ENCODE measurements around the gene OR4F6. TPM values are rescaled to one million over a fixed set of nuclear protein-coding genes. Genes with fewer than 3 reads are reported as not detected.

OR4F6 gene
- polyA plus RNA-seq, 1 of the 3 experiments (the other 2 are of a cell fraction), result not detected

DNA sequence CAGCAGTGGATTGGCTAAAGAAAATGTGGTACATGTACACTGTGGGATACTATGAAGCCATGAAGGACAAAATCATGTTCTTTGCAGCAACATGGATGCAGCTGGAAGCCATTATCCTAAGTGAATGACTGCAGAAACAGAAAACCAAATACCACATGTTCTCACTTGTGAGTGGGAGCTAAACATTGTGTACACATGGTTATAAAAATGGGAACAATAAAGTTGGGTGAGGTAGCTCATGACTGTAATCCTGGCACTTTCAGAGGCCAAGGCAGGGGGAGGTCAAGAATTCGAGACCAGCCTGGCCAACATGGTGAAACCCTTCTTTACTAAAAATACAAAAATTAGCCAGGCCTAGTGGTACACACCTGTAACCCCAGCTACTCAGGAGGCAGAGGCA, 3.6 kb upstream of the OR4F6 start (continued):
- TF ChIP-seq, protein P1, sequence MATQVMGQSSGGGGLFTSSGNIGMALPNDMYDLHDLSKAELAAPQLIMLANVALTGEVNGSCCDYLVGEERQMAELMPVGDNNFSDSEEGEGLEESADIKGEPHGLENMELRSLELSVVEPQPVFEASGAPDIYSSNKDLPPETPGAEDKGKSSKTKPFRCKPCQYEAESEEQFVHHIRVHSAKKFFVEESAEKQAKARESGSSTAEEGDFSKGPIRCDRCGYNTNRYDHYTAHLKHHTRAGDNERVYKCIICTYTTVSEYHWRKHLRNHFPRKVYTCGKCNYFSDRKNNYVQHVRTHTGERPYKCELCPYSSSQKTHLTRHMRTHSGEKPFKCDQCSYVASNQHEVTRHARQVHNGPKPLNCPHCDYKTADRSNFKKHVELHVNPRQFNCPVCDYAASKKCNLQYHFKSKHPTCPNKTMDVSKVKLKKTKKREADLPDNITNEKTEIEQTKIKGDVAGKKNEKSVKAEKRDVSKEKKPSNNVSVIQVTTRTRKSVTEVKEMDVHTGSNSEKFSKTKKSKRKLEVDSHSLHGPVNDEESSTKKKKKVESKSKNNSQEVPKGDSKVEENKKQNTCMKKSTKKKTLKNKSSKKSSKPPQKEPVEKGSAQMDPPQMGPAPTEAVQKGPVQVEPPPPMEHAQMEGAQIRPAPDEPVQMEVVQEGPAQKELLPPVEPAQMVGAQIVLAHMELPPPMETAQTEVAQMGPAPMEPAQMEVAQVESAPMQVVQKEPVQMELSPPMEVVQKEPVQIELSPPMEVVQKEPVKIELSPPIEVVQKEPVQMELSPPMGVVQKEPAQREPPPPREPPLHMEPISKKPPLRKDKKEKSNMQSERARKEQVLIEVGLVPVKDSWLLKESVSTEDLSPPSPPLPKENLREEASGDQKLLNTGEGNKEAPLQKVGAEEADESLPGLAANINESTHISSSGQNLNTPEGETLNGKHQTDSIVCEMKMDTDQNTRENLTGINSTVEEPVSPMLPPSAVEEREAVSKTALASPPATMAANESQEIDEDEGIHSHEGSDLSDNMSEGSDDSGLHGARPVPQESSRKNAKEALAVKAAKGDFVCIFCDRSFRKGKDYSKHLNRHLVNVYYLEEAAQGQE (IDR thresholded peaks at IDR 0.05; ENCODE audit: low read depth, low read length), result no peak

DNA sequence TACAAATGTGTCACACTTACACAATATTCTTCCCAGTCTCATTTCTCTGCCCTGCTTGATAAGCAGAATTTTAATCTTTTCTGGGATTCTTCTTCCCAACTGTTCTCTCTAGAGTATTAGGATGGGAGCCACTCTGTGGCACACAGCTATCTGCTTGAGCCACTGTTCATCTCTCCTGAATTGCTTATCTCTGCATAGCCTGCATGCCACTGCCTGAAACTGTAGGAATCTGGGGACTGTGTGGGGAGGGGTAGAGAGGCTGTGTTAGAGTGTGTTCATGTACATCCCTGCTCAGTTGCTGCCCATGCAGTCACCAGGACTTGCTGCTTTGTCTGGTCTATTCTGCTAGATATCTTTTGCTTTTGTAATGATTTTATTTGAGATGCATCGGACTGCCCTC, 2.3 kb upstream of the OR4F6 start:
- no peaks in the 10 kb centered on the region for H3K27me3 ChIP-seq (ENCODE audit: insufficient read depth)
- no peak overlapping the region for H3K4me3 ChIP-seq (ENCODE audit: low read depth in 2 of 2, low read length in 1 of 2)
- H3F3A ChIP-seq (replicated peaks; ENCODE audit: insufficient read depth), result no peaks in the 10 kb centered on the region
- H2AFZ ChIP-seq (ENCODE audit: low read depth), result no peak overlapping the region
- no peak overlapping the region for H3K27ac ChIP-seq (ENCODE audit: low read depth in 2 of 2, low read length in 1 of 2)
- ChIA-PET CTCF (no interaction called here), POLR2A (no interaction called here)
- TF ChIP-seq GATA2 (CRISPR knock-in tag; IDR thresholded peaks at IDR 0.05), result peak; percentile 43; the same call in 1 of the 2 replicates
- TF ChIP-seq RCOR1 (IDR thresholded peaks at IDR 0.05; ENCODE audit: low read length), result peak; percentile 46; the same call in 1 of the 2 replicates
- TF ChIP-seq SIN3A (IDR thresholded peaks at IDR 0.05; ENCODE audit: borderline replicate concordance, low read depth, low read length), result no peak
- H3K4me1 ChIP-seq (ENCODE audit: control insufficient read depth in 1 of 2, insufficient read depth in 2 of 2, low read depth in 1 of 2, low read length in 1 of 2), result peaks cover 0 to 5% of the 10 kb centered on the region in 2 experiments; a peak in 2 of 4 replicates
- no peaks in the 10 kb centered on the region for H3K79me2 ChIP-seq (ENCODE audit: insufficient read depth)
- no peaks in the 10 kb centered on the region for H4K20me1 ChIP-seq (ENCODE audit: insufficient read depth)
- peak; percentile 14 for DNase-seq
- no peaks in the 10 kb centered on the region for H3K9me2 ChIP-seq
- 35% methylated on average over 1 of the region's 1 CpG for WGBS (ENCODE audit: low lambda C conversion rate)
- H3K36me3 ChIP-seq (replicated peaks in 1 of 2; ENCODE audit: control insufficient read depth in 1 of 2, insufficient read depth in 2 of 2, low read length in 1 of 2), result no peaks in the 10 kb centered on the region
- no peak overlapping the region for H3K9ac ChIP-seq
- no peak overlapping the region for H3K4me2 ChIP-seq
- H3K9me3 ChIP-seq, result no peaks in the 10 kb centered on the region

DNA sequence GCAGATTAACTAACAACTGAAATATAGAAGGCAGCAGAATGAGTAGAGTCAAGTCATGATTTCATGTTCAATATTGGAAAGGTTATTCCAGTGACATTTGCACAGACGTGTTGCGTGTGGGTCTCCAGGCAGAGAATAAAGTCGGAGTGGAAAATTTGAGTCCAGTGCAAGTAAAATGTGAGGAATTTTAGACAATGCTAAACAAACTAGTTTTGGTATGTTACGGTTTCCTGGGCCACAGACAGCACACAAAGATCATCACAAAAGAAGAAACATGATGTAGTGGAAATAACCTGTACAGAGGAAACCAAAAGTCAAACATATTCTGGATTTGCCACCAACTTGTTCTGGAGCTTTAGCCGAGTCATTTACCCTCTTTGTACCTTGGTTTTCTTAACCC, 367 bp downstream of the OR4F6 start:
- H3K9me3 ChIP-seq, result no peaks in the 10 kb centered on the region
- H3K4me3 ChIP-seq (ENCODE audit: low read depth in 2 of 2, low read length in 1 of 2), result no peak overlapping the region
- DNase-seq, result no peak
- H2AFZ ChIP-seq (ENCODE audit: low read depth), result no peak overlapping the region
- H4K20me1 ChIP-seq (ENCODE audit: insufficient read depth), result no peaks in the 10 kb centered on the region
- peaks cover 8% of the 10 kb centered on the region for H3F3A ChIP-seq (replicated peaks; ENCODE audit: insufficient read depth)
- H3K27ac ChIP-seq (ENCODE audit: low read depth in 2 of 2, low read length in 1 of 2), result no peak overlapping the region
- WGBS (ENCODE audit: low lambda C conversion rate), result 51% methylated on average over 5 of the region's 5 CpGs
- peaks cover 0 to 5% of the 10 kb centered on the region in 2 experiments; a peak in 2 of 4 replicates for H3K4me1 ChIP-seq (ENCODE audit: control insufficient read depth in 1 of 2, insufficient read depth in 2 of 2, low read depth in 1 of 2, low read length in 1 of 2)
- H3K27me3 ChIP-seq (ENCODE audit: insufficient read depth), result no peaks in the 10 kb centered on the region
- ChIA-PET CTCF (no interaction called here), POLR2A (interaction anchor here (0.7 kb wide), 1 partner anchor 802 kb away, joined by 5 read pairs; no protein-coding TSS in a partner anchor)
- no peak overlapping the region for H3K9ac ChIP-seq
- H3K9me2 ChIP-seq, result no peaks in the 10 kb centered on the region
- H3K36me3 ChIP-seq (replicated peaks in 1 of 2; ENCODE audit: control insufficient read depth in 1 of 2, insufficient read depth in 2 of 2, low read length in 1 of 2), result no peaks in the 10 kb centered on the region
- no peak overlapping the region for H3K4me2 ChIP-seq
- no peaks in the 10 kb centered on the region for H3K79me2 ChIP-seq (ENCODE audit: insufficient read depth)
- TF ChIP-seq NRF1 (IDR thresholded peaks at IDR 0.05; ENCODE audit: low read depth, low read length) (no peak), ELF1 (IDR thresholded peaks at IDR 0.05) (no peak), CHD2 (IDR thresholded peaks at IDR 0.05; ENCODE audit: low read length, partially characterized antibody) (no peak), YY1 (IDR thresholded peaks at IDR 0.05; ENCODE audit: low read depth) (no peak), RCOR1 (IDR thresholded peaks at IDR 0.05; ENCODE audit: low read length) (no peak), MXI1 (IDR thresholded peaks at IDR 0.05; ENCODE audit: low read depth, low read length) (no peak), NFIC (IDR thresholded peaks at IDR 0.05; ENCODE audit: borderline replicate concordance) (no peak), POLR2AphosphoS5 (IDR thresholded peaks at IDR 0.05; ENCODE audit: low read depth, low read length) (no peak), MEF2A (IDR thresholded peaks at IDR 0.05; ENCODE audit: borderline replicate concordance, low read depth) (no peak)
- TF ChIP-seq, protein P2, sequence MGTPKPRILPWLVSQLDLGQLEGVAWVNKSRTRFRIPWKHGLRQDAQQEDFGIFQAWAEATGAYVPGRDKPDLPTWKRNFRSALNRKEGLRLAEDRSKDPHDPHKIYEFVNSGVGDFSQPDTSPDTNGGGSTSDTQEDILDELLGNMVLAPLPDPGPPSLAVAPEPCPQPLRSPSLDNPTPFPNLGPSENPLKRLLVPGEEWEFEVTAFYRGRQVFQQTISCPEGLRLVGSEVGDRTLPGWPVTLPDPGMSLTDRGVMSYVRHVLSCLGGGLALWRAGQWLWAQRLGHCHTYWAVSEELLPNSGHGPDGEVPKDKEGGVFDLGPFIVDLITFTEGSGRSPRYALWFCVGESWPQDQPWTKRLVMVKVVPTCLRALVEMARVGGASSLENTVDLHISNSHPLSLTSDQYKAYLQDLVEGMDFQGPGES (IDR thresholded peaks at IDR 0.05; ENCODE audit: low read depth, low read length), result no peak
- TF ChIP-seq, protein P3, sequence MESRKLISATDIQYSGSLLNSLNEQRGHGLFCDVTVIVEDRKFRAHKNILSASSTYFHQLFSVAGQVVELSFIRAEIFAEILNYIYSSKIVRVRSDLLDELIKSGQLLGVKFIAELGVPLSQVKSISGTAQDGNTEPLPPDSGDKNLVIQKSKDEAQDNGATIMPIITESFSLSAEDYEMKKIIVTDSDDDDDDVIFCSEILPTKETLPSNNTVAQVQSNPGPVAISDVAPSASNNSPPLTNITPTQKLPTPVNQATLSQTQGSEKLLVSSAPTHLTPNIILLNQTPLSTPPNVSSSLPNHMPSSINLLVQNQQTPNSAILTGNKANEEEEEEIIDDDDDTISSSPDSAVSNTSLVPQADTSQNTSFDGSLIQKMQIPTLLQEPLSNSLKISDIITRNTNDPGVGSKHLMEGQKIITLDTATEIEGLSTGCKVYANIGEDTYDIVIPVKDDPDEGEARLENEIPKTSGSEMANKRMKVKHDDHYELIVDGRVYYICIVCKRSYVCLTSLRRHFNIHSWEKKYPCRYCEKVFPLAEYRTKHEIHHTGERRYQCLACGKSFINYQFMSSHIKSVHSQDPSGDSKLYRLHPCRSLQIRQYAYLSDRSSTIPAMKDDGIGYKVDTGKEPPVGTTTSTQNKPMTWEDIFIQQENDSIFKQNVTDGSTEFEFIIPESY (IDR thresholded peaks at IDR 0.05; ENCODE audit: borderline replicate concordance, low read depth), result no peak
- TF ChIP-seq, protein P4, sequence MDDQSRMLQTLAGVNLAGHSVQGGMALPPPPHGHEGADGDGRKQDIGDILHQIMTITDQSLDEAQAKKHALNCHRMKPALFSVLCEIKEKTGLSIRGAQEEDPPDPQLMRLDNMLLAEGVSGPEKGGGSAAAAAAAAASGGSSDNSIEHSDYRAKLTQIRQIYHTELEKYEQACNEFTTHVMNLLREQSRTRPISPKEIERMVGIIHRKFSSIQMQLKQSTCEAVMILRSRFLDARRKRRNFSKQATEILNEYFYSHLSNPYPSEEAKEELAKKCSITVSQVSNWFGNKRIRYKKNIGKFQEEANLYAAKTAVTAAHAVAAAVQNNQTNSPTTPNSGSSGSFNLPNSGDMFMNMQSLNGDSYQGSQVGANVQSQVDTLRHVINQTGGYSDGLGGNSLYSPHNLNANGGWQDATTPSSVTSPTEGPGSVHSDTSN (IDR thresholded peaks at IDR 0.05), result no peak

All from SK-N-SH (cell line).